DMS79 treated with DMSO at 0.1 percent for 48 hours (cell line): ENCODE measurements around the gene GALNT18.
A peak's percentile ranks its signal among the peaks of the same experiment; 100 is the strongest.

Experiments
- DNase-seq: peaks from one replicate; lab custom pipeline; 2025; lab: John Stamatoyannopoulos, UW

GALNT18 gene

DNA sequence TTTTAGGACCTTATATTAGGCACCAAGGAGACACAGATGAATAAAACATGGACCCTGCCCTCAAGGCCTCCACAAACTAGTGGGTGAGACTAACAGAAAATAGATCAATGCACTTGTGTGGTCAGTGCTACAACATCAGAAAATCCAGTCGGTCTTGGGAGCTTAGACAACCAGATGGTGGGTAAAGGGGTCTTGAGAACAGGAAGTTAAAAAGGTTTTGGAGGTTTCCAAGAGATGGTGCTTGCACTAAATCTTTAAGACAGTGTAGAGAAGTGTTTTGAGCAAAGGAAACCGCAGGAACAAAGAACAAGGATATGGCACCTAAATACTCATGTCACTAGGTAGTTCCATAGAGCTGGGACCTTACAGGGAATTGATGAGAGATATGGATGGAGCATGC lies 56.2 kb downstream of the GALNT18 start:
- DNase-seq, result no peak

DNA sequence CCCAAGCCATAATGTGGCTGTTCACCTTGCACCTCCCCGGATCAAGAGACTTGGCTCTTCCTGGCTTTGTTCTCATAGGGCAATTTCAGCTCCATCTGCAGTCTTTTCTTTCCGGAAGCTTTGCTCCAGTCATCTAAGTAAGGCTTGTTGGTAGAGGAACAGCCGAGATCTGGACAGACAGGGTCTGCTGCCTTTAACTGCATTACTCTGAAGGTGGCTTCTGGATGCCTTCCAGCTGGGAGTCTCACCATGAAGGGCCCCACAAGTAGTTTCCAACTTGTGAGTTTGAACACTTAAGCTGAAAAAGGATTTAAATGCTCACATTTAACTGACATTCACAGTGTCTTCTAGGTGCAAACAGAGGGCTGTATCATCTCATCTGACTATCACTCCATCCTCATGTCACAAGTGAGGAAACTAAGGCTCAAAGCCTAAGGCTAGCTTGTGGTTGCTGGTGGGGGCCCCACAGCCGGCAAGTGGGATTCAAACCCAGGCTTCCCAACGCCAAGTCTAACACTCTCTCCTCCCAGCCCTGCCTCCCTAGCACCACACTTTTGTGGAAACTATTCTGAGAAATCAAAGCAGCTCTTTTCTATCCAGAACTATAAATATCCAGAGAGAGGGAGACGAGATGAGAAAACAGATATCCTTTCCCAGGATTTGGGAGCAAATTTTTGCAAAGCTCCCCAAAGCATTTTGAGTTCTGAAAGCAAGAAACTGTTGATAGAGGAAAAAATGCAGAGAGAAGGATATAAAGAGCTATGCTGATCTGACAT lies 58.4 kb downstream of the GALNT18 start:
- peak; percentile 93 for DNase-seq

DNA sequence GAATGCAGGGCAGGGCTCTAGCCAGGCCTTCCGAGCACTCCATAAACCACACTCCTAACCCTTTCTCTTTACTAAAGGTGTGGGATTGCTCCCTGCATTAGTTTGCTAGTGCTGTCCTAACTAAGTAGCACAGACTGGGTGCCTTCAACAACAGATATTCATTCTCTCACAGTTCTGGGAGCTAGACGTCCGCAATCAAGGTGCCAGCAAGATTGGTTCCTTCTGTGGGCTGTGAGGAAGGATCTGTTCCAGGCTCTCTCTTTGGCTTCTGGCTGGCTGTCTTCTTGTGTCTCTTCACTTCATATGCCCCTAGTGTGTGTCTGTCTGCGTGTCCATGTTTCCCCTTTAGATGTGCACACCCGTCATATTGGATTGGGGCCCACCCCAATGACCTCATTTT lies 59.8 kb downstream of the GALNT18 start:
- no peak for DNase-seq

DNA sequence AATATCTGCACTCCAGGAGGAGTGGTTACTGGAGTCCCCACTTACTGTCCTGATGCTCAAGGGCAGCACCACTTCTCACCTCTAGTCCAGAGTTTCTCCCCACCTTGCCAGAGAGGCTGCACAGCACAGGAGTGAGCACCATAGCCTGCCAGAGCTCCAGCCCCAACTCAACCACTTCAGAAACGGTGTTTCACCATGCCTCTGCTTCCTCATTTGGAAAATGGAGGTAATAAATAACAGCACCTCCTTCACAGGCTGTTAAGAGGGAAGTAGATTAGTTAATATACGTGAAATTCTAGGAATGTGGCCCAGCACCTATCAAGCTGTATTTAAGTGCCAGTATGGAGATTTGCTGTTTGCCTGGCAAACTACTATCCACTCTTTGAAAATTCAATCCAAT lies 63.0 kb downstream of the GALNT18 start:
- DNase-seq, result peak; percentile 86

DNA sequence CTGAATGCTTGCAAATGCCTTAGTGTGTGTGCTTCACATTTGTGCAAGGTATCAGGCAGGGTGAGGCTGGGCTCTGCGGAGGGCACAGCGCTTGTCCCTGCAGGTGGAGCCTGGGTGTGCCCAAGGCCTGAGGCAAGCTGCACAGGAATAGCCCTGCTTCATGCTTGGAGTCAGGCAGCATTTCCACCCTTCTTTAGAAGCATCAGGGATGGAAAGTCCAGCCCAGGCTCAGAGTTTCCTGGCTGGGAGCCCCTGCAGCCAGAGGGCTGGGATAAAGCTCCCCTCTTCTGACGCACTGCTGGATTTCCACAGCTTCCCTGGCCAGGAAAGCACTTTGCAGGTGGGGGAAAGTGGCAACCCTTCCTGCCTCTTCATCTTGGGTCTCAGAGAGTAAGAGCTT lies 63.4 kb downstream of the GALNT18 start:
- no peak for DNase-seq

DNA sequence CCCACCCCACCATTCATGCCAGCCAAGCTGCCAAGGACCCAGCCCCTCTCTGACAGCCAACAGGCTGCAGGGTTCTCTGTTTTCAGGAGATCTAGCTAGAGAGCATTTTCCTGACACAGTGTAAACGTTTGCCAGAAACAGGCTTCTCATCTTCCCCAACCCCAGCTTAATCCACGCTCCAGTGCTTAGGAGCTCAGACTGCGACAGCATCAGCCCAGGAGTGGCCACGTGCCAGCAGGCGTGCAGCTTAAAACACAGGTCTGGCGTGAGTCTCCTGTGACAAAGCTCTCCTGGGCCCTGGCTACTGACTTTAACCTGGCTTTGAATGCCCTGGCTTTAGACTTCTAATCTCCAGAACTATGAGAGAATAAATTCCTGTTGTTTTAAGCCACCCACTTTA lies 66.6 kb downstream of the GALNT18 start:
- DNase-seq, result peak; percentile 96

DNA sequence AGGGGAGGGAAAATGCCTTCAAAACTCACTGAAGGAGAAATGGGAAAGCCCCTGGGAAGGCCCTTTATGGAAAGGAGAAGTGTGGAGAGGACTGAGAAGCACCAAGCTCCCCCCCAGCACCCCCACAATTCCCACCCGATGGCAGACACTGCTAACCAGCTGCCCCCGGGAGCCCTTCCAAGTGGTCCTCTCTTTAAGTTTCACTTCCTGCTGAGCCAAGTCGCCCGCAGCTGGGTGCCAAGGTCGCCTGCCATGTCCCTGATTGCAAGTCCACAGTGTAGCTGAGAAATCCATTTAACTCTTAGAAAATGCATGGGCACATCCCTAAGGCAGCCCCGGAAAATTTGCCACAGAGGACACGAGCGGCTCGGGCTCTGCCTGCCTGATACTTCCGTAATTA lies 68.2 kb downstream of the GALNT18 start:
- DNase-seq, result no peak

DNA sequence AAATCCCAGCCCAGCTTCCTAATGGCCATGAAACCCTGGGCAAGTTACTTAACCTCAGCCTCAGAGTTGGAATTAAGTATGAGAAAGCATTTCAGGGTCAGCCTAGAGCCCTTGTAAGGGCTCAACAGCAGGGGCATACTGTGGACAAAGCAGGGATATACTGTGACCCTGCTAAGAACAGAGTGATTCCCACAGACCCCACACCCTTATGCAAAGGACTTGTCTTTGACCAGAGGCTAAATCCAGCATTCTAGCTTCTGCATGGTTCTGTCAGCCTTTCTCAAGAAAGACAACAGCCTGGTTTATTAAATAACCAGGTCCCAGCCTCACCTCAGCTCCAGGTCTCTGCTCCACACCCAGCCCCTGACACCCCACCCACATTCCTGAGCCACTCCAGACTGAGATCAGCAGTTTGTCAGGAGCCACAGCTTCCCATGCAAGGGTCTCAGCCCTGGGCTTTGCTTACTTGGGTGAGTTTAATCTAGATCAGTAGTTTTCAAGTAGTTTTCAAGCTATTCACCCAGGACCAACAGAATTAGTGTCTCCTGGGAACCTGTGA lies 69.2 kb downstream of the GALNT18 start:
- DNase-seq, result no peak

DNA sequence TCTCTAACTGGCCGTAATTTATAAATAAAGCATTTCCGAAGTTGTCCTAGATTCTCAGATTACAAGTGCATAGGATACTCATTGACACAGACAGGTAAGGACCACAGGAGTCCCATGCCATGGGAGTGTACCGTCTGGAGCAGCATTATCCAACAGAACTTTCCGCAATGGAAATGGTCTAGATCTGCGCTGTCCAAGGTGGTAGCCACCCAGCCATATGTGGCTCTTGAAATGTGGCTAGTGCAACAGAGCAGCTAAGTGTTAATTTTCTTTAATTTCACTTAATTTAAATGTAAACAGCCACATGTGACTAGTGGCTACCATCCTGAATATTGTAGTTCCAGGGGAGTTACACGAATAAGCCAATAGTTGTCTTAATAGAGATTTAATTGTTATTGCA lies 71.3 kb downstream of the GALNT18 start:
- no peak for DNase-seq

DNA sequence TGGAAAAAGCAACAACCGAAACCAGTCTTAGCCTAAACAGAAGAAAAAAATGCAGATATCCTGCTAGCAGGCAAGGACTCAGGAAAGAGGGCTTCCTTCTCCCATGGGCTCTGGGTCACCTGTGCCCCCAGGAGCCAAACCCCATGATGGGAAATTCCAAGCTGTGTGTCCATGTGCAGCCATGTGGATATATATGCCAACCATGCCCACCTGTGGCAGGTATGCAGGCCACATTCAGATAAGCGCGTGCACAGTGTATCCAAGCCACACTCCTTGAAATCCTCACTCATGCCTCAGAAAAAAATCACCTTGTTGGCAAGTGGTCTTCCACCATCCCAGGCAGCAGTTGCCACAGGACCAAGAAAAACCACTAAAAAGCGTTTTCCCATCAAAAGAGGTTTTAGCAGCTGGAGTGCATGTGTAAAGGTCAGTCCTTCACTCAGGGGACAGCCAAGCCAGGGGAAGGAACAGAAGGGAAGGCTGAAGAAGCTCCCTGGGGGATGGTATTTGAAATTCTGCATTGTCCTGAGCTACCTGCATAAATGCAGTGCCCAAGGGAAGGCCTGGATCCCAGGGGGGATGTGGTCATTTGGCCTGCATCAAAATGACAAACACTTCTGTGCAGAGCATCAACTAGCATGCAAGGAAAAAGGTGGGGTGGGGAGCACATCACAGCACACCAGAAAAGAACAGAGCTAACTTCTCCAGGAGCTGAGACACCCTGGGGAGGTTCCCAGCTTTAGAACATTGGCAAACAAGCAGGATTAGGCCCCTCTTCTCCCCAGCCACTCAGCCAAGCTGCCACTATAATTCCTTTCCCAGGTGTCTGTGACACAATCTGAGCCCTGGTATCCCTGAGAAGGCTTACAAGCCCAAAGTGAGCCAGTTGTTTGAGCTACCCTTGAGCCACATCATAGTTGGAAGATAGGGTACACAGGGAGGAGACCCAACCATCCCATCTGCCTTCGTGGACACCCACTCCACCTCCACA lies 76.2 kb downstream of the GALNT18 start:
- no peak for DNase-seq

DNA sequence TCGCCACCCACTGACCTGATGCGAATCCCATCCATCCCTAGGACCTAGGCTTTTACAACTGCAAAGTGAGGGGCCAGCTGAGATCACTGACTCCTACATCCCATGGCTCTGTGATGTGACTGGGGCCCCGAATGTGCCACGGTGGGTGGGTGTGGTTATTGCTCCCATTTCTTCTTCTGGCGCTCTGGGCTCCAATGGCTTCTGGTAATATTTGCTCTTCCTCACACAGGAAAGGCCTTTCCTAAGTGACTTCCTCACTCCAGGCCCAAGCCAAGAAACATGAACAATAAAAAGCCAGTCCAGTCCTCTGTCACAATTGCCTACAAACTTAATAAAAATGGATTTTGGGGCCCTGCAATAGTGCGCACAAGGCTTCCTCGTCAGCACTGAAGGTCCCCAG lies 78.1 kb downstream of the GALNT18 start:
- no peak for DNase-seq

DNA sequence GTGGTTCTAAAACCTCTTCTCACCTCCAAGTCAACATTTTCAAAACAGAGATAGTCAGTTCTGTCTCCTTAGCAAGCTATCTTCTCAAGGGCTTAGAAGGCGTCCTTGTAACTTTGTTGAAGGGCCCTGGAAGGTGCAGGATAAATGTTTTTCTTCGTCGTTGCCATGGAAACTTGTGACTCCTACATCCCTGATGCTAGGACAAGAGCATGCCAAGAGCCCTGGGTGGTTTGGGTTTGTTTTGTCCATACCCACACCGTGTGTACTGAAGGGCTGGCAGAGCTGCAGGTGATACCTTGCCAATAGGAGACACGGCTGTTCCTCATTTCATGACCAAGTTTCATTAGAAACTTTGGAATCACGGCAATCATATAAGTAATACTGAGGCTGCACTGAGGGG lies 81.6 kb downstream of the GALNT18 start:
- DNase-seq, result no peak

DNA sequence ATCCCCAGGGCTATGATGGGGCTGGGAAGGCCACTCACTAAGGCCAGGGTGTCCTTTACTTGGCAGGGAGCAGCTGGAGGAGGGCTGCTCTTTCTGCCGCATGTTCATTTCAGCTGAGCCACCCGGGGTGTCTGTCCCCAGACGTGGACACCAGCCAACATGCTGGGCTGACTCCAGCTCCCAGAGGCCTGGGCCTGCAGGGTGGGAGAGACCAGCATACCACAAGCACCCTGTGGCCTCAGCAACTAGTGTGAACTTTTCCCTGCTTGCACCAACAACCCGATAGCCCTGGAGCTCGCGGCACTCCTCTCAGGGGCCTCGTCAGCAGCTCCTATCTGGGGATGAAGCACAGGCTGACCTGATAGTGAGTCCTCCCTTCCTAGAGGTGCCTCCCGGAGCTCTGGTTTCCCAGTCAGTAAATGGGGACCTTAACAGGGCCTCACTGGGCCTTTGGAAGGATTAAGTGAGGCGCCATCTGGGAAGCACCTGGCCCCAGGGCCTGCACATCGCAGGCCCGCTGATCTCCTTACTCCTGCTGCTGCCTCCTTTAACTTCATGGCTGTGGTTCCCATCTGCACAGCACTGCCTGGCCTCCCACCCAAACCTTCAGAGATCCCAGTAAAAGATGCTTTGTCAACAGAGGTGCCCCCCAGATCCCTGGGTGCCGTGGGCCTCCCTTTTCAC lies 83.4 kb downstream of the GALNT18 start:
- DNase-seq, result no peak

DNA sequence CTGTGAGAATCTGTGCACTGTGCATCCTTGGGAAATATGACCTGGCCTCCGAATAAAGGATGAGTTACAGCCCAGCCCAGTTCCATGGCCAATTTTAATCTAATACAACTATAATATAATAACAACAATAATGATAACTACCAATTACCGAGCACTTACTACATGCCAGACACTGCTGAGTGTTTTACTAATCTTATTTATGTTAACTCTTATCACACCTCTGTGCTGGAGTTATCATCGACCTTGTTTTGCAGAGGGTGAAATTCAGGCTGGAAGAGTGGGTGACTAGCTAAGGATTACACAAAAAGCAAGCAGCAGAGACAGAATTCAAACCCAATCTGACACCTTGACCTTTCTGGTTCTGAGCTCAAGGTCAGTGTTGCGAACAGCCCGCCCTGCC lies 83.9 kb downstream of the GALNT18 start:
- no peak for DNase-seq

DNA sequence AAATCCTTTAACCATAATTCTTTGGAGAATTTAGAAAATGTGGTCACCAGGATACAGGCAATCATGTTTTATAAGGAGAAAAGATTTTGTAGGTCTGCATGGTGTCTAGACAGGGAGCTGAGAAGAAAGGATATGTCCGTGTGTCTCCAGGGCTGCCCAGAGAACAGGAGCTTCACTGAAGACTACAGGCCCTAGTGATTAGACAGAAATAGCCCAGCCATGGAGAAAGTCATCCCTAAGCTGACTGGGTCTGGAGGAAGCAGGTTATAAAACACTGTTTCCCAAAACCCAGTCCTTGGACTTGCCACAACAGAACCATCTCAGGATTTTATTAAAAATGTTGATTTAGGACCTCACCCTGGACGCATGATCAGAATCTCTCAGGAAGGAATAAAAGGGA lies 84.4 kb downstream of the GALNT18 start:
- no peak for DNase-seq

DNA sequence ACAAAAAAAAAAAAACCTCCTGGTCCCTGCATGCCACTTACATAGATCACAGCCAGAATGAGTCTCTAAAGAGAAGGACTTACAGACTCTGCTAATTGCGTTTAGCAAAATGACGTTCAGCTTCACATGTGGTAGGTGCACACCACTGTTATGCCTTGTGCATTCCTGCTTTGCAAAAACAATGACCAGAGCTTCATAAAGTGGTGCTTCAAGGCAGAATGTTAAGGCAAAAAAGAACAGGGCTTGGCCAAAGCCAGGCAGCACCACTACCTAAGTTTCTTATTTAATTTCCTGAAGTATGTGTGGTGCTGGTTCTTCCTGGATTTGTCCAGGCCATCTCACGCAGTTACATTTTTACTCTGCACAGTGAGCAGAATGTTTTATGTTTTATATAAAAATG lies 85.2 kb downstream of the GALNT18 start:
- peak; percentile 43 for DNase-seq

DNA sequence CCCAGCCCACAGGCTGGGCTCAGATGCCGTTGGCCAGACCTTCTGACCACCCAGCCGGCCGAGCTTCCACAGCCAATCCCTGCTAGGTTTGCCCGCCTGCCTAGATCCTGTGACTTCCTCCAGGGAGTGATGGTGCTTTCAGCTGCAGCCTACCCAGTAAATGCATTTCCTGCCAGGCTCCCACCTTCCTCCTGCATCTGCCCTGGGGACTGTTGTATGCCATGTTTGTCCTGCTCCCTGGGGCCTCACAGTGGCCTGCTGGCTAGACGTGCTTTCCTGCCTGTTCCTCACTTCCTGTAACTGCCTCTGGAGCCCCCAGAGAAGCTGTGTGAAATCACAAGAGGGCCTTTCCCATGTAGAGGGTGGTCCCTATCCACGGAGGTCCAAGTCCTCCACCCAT lies 86.2 kb downstream of the GALNT18 start:
- no peak for DNase-seq

DNA sequence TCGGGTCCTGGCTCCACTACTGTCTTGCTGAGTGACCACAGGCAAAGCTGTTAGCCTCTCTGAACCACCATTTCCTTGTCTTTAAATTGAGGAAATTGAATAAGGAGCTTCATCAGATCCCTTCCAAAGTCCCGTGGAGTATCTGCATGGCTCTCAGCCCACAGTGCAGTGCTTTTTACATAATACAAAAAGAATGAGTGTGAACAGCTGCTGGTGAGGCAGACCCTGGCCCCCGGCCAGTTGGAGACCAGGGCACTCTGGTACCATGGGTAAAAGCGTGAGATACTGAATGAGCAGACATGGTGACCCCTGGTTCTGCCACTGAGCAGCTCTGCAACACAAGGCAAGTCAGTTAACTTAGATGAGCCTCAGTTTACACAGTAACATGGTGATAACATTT lies 86.8 kb downstream of the GALNT18 start:
- peak; percentile 83 for DNase-seq

DNA sequence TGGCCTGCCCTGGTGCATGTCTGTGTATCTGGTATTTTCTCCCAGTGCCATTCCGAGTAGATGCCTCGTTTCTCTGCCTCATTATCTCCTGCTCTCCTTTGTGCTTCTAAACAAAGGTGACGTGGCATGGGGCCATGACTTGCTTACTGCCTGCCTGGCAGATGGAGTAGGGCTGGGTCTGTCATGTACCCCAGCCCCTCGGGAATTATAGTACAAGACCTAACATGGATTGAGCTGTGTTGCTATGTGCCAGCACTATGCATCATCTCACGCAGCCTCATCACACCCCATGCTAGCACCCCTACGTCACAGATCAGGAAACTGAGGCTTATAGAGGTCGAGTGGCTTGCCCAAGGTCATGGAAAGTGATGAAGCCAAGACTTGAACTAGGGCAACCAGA lies 88.1 kb downstream of the GALNT18 start:
- no peak for DNase-seq

DNA sequence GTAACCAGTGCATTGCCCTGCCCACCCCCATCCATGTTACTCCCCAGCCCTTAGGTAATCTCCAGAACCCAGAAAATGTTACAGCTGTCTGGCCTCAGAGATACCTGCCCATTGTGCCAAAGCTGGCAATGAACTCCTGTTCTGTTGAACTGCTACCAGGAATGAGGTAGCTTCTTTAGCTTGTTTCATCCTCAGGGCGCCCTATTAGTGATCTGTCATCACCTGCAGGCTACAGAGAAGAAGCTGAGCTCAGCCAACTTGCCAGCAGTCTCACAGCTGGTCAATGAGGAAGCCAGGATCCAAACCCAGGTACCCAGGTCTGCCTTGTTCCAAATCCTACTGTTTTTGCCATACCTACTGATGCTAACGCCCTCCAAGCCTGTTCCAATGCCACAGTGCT lies 88.7 kb downstream of the GALNT18 start:
- DNase-seq, result no peak

DNA sequence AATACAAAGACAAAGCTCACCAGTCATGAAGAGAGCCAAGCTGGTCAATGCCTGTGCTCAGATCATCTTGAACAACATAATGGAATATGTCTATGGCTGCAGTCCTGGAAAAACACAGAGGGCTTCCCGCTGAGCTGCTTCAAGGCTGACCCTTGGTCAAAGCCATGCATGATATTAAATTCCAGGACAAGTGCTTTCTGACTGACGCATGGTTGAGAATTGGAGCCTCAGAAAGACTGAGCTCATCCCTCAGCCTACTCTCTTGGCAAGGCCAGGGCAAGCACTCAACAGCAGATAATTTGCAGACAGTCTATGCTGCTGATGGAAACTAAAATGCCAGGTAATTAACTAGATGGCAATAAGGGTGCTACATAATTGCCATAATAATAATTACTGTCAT lies 89.2 kb downstream of the GALNT18 start:
- DNase-seq, result peak; percentile 41
